Esophagus muscularis mucosa (tissue), 4 donors: ENCODE measurements around the gene PBX3. TPM values are rescaled to one million over a fixed set of nuclear protein-coding genes. Genes with fewer than 3 reads are reported as not detected.

Experiments used
- DNase-seq: peaks from one replicate; pipeline ENCODE4 v3.0.0-alpha.2; 2017; ENCODE audit errors: extremely low spot score
- H3K27ac ChIP-seq, 4 donors: fragments of 200-600 bp; sonication (generic); replicated peaks in 1 of 4; 1 replicate in 3 of 4; 2 replicates in 1 of 4; pipeline ENCODE4 v1.5.1; 2016 to 2019; ENCODE audit warnings: mild to moderate bottlenecking in 1 of 4
- H3K27me3 ChIP-seq, 4 donors: fragments of 200-600 bp; sonication (generic); one replicate each; pipeline versions ENCODE4 v1.5.1 to v1.6.0; 2016 to 2019
- H3K36me3 ChIP-seq, 4 donors: fragments of 200-600 bp; sonication (generic); one replicate each; pipeline ENCODE4 v1.5.1; 2016 to 2019
- H3K4me1 ChIP-seq, 4 donors: fragments of 200-600 bp; sonication (generic); one replicate each; pipeline ENCODE4 v1.5.1; 2016 to 2019
- H3K4me3 ChIP-seq, 4 donors: fragments of 200-600 bp; sonication (generic); 1 replicate in 2 of 4; 2 replicates in 2 of 4; pipeline ENCODE4 v1.5.1; 2016 to 2019; ENCODE audit warnings: mild to moderate bottlenecking in 4 of 4, moderate library complexity in 1 of 4
- H3K9me3 ChIP-seq, 4 donors: fragments of 200-600 bp; sonication (generic); 1 replicate in 3 of 4; 2 replicates in 1 of 4; pipeline ENCODE4 v1.5.1; 2016 to 2019
- CTCF ChIP-seq, 3 experiments: fragments of 200-600 bp in 2 of 3; fragments of 450-650 bp in 1 of 3; sonication (generic) in 2 of 3; IDR thresholded peaks; one replicate each; pipeline ENCODE4 v1.5.1; 2017 to 2019; ENCODE audit warnings: antibody characterized with exemption in 3 of 3, mild to moderate bottlenecking in 2 of 3, moderate library complexity in 1 of 3
- EP300 ChIP-seq: sonication (generic); formaldehyde crosslinking; IDR thresholded peaks from one replicate; pipeline ENCODE4 v1.6.1; 2017; ENCODE audit warnings: antibody characterized with exemption
- POLR2A ChIP-seq: fragments of 450-650 bp; IDR thresholded peaks from one replicate; pipeline ENCODE4 v1.6.1; 2017; ENCODE audit warnings: antibody characterized with exemption, moderate library complexity, mild to moderate bottlenecking, low read depth
- POLR2AphosphoS5 ChIP-seq, 2 donors: sonication (generic); formaldehyde crosslinking; IDR thresholded peaks; one replicate each; pipeline ENCODE4 v1.6.1; 2017; ENCODE audit warnings: antibody characterized with exemption in 2 of 2
- WGBS: methylation state at CpG from one replicate; pipeline ENCODE4 v1.1.5; 2018; 5-methylcytosine and 5-hydroxymethylcytosine counted together
- intact Hi-C: fragments of 100-400 bp; cut with DNase I; formaldehyde crosslinking; loops from one replicate; pipeline ENCODE4 v1.15.1; 2023
- total RNA-seq, 4 donors: library from RNA; depleted of rRNA; stranded (reverse); fragments of >200 nt; gene quantifications; one replicate each; pipeline versions ENCODE4 v1.1.0 to v1.2.1, GENCODE V29; 2016

Gene PBX3
- total RNA-seq, 4 donors from 2014 or later: 50.1 to 82.4 (median 54.3) TPM

GRCh38 chr9:125845271-125845808 is 98.2 kb downstream of the PBX3 start:
- Histone ChIP-seq H3K4me3 (no peak overlapping the region), H3K36me3 (no peaks in the 10 kb centered on the region), H3K27me3 (no peaks in the 10 kb centered on the region), H3K9me3 (no peaks in the 10 kb centered on the region), H3K4me1 (peaks cover 0 to 33% (median 21%) of the 10 kb centered on the region in 4 donors), H3K27ac (no peak overlapping the region)
- TF ChIP-seq EP300: no peak
- no peak for TF ChIP-seq POLR2AphosphoS5 (IDR thresholded peaks at IDR 0.05)
- no peak for TF ChIP-seq POLR2A
- TF ChIP-seq CTCF (IDR thresholded peaks at IDR 0.05): no peak
- WGBS: 97% methylated on average over 5 of the region's 5 CpGs
- intact Hi-C loops: no loop called here
- DNase-seq: no peak

- Histone ChIP-seq H3K4me3 (no peak overlapping the region), H3K27me3 (no peaks in the 10 kb centered on the region), H3K27ac (no peak overlapping the region), H3K4me1 (peaks cover 4 to 11% (median 9%) of the 10 kb centered on the region in 4 donors), H3K9me3 (no peaks in the 10 kb centered on the region), H3K36me3 (no peaks in the 10 kb centered on the region)
- DNase-seq: no peak
- intact Hi-C loops: no loop called here
- TF ChIP-seq EP300 (no peak), CTCF (IDR thresholded peaks at IDR 0.05) (no peak), POLR2A (no peak), POLR2AphosphoS5 (IDR thresholded peaks at IDR 0.05) (no peak)
- 100% methylated on average over 2 of the region's 2 CpGs for WGBS
These were observed 100.6 kb downstream of the PBX3 start for GRCh38 chr9:125847735-125848134.

GRCh38 chr9:125850106-125850632 is 103.0 kb downstream of the PBX3 start:
- no peak for TF ChIP-seq POLR2A
- TF ChIP-seq POLR2AphosphoS5 (IDR thresholded peaks at IDR 0.05): no peak
- TF ChIP-seq CTCF (IDR thresholded peaks at IDR 0.05): no peak
- TF ChIP-seq EP300: no peak
- Histone ChIP-seq H3K4me1 (peaks cover 4 to 15% (median 10%) of the 10 kb centered on the region in 4 donors), H3K36me3 (no peaks in the 10 kb centered on the region), H3K27me3 (no peaks in the 10 kb centered on the region), H3K27ac (no peak overlapping the region), H3K9me3 (no peaks in the 10 kb centered on the region), H3K4me3 (no peak overlapping the region)
- intact Hi-C loops: no loop called here
- 87% methylated on average over 3 of the region's 3 CpGs for WGBS
- DNase-seq: no peak

DNA sequence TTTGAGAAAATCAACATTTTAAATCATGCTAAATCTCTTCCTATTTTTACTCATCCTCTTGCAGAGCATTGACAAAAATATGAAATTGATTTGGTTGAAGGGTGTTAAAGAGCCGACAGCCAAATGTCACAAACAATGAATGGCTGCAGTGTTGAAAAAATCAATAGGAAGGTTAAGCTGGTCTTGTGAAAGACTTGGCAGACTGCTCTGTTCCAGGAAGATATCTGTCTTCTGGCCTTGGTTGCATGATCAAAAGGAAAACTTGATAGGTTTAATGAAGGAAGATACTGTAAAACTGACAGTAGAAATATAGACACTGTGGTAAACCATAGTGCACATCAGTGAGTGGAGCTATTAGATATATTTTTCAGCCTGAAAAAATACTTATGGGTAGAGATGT is 103.6 kb downstream of the PBX3 start:
- Histone ChIP-seq H3K9me3 (no peaks in the 10 kb centered on the region), H3K36me3 (no peaks in the 10 kb centered on the region), H3K27me3 (no peaks in the 10 kb centered on the region), H3K27ac (no peak overlapping the region), H3K4me3 (no peak overlapping the region), H3K4me1 (peaks cover 4 to 15% (median 10%) of the 10 kb centered on the region in 4 donors)
- intact Hi-C loops: no loop called here
- no peak for TF ChIP-seq CTCF (IDR thresholded peaks at IDR 0.05)
- TF ChIP-seq POLR2AphosphoS5 (IDR thresholded peaks at IDR 0.05): no peak
- no peak for TF ChIP-seq EP300
- no peak for TF ChIP-seq POLR2A
- WGBS: 77% methylated on average over 1 of the region's 1 CpG
- no peak for DNase-seq

DNA sequence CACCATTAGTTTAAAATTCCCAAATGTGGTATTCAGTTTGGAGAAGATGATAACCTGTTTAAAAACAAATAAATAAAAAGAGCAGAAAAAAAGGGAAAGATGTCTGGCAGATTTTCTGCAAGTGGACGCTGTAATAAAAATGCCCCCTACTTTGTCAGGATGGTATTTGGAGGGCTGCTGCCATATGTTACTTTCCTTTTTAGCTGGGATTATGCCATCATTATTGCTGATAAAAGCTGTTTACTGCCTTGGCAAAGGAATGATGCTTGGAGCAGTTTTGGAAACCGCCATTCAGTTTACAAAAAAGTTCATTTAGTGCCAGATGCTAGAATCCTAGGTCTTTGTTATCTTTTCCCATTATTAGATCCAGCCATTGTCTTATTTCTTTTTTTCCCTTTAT is 104.8 kb downstream of the PBX3 start:
- Histone ChIP-seq H3K9me3 (no peaks in the 10 kb centered on the region), H3K4me1 (peaks cover 4 to 15% (median 10%) of the 10 kb centered on the region in 4 donors), H3K36me3 (no peaks in the 10 kb centered on the region), H3K27ac (no peak overlapping the region), H3K27me3 (no peaks in the 10 kb centered on the region), H3K4me3 (no peak overlapping the region)
- intact Hi-C loops: no loop called here
- no peak for TF ChIP-seq EP300
- no peak for TF ChIP-seq POLR2A
- TF ChIP-seq POLR2AphosphoS5 (IDR thresholded peaks at IDR 0.05): no peak
- TF ChIP-seq CTCF (IDR thresholded peaks at IDR 0.05): no peak
- DNase-seq: no peak
- 93% methylated on average over 2 of the region's 2 CpGs for WGBS
